Measurements from ENCODE around the gene MYH7B.

- TF ChIP-seq POLR2A (IDR thresholded peaks at IDR 0.05) (no peak), POLR2AphosphoS5 (IDR thresholded peaks at IDR 0.05) (no peak)
Observed at GRCh38 chr20:34951652-34952051, 4.0 kb upstream of the MYH7B start.

Data from gastroesophageal sphincter (tissue), 2 donors.